ENCODE measurements around the gene DAPK1.

The DAPK1 gene

DNA sequence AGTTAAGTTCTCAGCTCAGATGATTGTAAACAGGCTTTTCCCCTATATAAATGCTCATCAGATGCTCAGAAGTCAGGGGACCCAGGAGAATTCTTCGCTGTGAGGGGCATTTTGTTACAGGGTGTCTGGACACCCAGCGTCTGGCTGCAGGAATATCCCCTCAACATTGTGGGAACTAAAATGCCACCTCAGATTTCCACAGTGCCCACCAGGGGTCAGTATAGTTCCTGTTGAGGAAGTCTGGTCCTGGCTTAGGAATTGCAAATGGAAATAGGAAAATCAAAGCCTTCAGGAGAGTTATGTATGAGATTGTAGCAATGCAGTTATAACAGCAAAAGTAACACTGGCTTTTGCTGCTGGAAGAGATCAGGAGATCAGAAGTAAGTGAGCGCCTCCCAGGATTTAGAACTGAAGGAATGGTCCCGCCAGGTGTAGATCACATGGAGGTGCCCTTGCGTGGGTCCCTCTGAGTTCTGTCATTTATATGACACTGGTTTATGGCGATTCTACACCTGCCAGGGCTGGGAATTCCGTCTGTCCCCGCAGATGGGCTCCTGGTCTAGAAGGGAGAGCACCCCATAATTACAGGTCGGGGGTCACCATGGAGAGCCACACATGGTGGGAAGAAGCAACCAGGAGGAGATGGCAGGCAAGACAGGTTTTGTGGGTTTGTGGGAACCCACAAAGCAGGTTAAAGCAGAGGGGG, 181.1 kb downstream of the DAPK1 start:
- Histone ChIP-seq H3K4me3 (ENCODE audit: low read length) (no peak overlapping the region), H3K36me3 (ENCODE audit: control insufficient read depth, low read depth, low read length) (peaks cover 15% of the 10 kb centered on the region), H3K4me1 (ENCODE audit: control insufficient read depth, low read depth, low read length) (no peaks in the 10 kb centered on the region), H3K27ac (ENCODE audit: low read length) (no peak overlapping the region), H3K27me3 (ENCODE audit: control insufficient read depth, insufficient read depth, low read length) (no peaks in the 10 kb centered on the region), H3K9me3 (ENCODE audit: control insufficient read depth, low read depth, low read length) (no peaks in the 10 kb centered on the region), H3K9ac (ENCODE audit: low read length) (no peak overlapping the region)

DNA sequence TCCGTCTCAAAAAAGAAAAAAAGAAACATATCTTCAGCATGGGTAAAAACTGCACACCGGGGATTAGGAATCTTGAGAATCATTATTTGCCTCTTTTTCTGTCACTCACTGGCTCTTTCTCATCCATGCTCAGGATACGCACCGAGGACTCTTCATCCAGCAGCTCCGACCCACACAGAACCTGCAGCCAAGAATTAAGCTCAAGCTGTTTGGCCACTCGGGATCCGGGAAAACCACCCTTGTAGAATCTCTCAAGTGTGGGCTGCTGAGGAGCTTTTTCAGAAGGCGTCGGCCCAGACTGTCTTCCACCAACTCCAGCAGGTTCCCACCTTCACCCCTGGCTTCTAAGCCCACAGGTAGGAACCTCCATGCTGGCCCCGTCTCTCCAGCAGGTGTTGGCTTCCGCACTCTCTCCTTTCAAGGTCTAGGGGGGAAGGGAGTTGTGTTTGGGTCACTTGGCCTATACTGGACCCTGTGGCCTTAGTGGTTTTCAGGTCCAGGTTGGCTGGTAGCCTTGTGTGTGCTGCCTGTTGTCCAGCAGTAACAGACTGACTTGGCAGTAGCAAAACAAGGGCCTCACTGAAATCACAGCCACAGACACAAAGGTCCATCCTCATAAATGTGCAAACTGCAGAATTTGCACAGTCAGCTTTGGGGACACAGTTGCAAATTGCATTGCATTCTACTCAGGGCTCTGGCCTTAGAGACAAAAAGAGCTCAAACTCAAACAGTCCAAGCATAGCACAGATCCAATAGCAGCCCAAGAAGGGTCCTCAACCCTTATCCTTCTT, 183.8 kb downstream of the DAPK1 start:
- Histone ChIP-seq H3K9me3 (ENCODE audit: control insufficient read depth, low read depth, low read length) (no peaks in the 10 kb centered on the region), H3K4me3 (ENCODE audit: low read length) (no peak overlapping the region), H3K27ac (ENCODE audit: low read length) (no peak overlapping the region), H3K27me3 (ENCODE audit: control insufficient read depth, insufficient read depth, low read length) (no peaks in the 10 kb centered on the region), H3K9ac (ENCODE audit: low read length) (no peak overlapping the region), H3K36me3 (ENCODE audit: control insufficient read depth, low read depth, low read length) (peaks cover 30% of the 10 kb centered on the region), H3K4me1 (ENCODE audit: control insufficient read depth, low read depth, low read length) (no peaks in the 10 kb centered on the region)

- no peak overlapping the region for H3K27ac ChIP-seq (ENCODE audit: low read length)
- H3K36me3 ChIP-seq (ENCODE audit: control insufficient read depth, low read depth, low read length), result peaks cover 36% of the 10 kb centered on the region
- H3K27me3 ChIP-seq (ENCODE audit: control insufficient read depth, insufficient read depth, low read length), result no peaks in the 10 kb centered on the region
- no peak overlapping the region for H3K9ac ChIP-seq (ENCODE audit: low read length)
- no peak overlapping the region for H3K4me3 ChIP-seq (ENCODE audit: low read length)
- no peaks in the 10 kb centered on the region for H3K9me3 ChIP-seq (ENCODE audit: control insufficient read depth, low read depth, low read length)
- no peaks in the 10 kb centered on the region for H3K4me1 ChIP-seq (ENCODE audit: control insufficient read depth, low read depth, low read length)
These were observed 184.4 kb downstream of the DAPK1 start for GRCh38 chr9:87682085-87682484.

DNA sequence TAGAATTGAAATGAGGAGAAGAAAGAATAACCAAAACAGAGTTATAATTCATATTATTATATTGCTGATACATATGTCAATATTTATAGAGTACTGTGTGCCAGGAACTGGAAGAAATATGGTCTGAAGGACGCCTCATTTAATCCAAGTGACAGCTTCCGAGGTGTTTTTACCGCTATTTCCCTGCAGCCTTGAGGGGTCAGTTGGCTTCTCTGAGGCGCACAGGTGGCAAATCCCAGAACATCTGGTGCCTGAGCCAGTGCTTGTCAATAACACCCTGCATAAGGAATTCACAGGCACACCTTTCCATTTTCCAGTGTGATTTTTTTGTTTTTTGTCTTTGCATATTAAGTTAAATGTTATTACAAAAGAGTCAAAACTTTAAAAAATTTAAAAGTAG, 185.0 kb downstream of the DAPK1 start:
- H3K9me3 ChIP-seq (ENCODE audit: control insufficient read depth, low read depth, low read length), result no peaks in the 10 kb centered on the region
- no peak overlapping the region for H3K27ac ChIP-seq (ENCODE audit: low read length)
- H3K4me3 ChIP-seq (ENCODE audit: low read length), result no peak overlapping the region
- no peaks in the 10 kb centered on the region for H3K4me1 ChIP-seq (ENCODE audit: control insufficient read depth, low read depth, low read length)
- peaks cover 36% of the 10 kb centered on the region for H3K36me3 ChIP-seq (ENCODE audit: control insufficient read depth, low read depth, low read length)
- no peak overlapping the region for H3K9ac ChIP-seq (ENCODE audit: low read length)
- H3K27me3 ChIP-seq (ENCODE audit: control insufficient read depth, insufficient read depth, low read length), result no peaks in the 10 kb centered on the region

- Histone ChIP-seq H3K4me1 (ENCODE audit: control insufficient read depth, low read depth, low read length) (no peaks in the 10 kb centered on the region), H3K9me3 (ENCODE audit: control insufficient read depth, low read depth, low read length) (no peaks in the 10 kb centered on the region), H3K27me3 (ENCODE audit: control insufficient read depth, insufficient read depth, low read length) (no peaks in the 10 kb centered on the region), H3K9ac (ENCODE audit: low read length) (no peak overlapping the region), H3K4me3 (ENCODE audit: low read length) (no peak overlapping the region), H3K36me3 (ENCODE audit: control insufficient read depth, low read depth, low read length) (peaks cover 36% of the 10 kb centered on the region), H3K27ac (ENCODE audit: low read length) (no peak overlapping the region)
These were observed 186.3 kb downstream of the DAPK1 start for GRCh38 chr9:87683751-87684626.

- Histone ChIP-seq H3K27me3 (ENCODE audit: control insufficient read depth, insufficient read depth, low read length) (no peaks in the 10 kb centered on the region), H3K9ac (ENCODE audit: low read length) (no peak overlapping the region), H3K4me3 (ENCODE audit: low read length) (no peak overlapping the region), H3K9me3 (ENCODE audit: control insufficient read depth, low read depth, low read length) (no peaks in the 10 kb centered on the region), H3K4me1 (ENCODE audit: control insufficient read depth, low read depth, low read length) (no peaks in the 10 kb centered on the region), H3K36me3 (ENCODE audit: control insufficient read depth, low read depth, low read length) (peaks cover 36% of the 10 kb centered on the region), H3K27ac (ENCODE audit: low read length) (no peak overlapping the region)
These were observed 187.1 kb downstream of the DAPK1 start for GRCh38 chr9:87684627-87685219.

- Histone ChIP-seq H3K9me3 (ENCODE audit: control insufficient read depth, low read depth, low read length) (no peaks in the 10 kb centered on the region), H3K9ac (ENCODE audit: low read length) (no peak overlapping the region), H3K36me3 (ENCODE audit: control insufficient read depth, low read depth, low read length) (peaks cover 36% of the 10 kb centered on the region), H3K27ac (ENCODE audit: low read length) (no peak overlapping the region), H3K27me3 (ENCODE audit: control insufficient read depth, insufficient read depth, low read length) (no peaks in the 10 kb centered on the region), H3K4me3 (ENCODE audit: low read length) (no peak overlapping the region), H3K4me1 (ENCODE audit: control insufficient read depth, low read depth, low read length) (no peaks in the 10 kb centered on the region)
These were observed 187.8 kb downstream of the DAPK1 start for GRCh38 chr9:87685441-87685840.

DNA sequence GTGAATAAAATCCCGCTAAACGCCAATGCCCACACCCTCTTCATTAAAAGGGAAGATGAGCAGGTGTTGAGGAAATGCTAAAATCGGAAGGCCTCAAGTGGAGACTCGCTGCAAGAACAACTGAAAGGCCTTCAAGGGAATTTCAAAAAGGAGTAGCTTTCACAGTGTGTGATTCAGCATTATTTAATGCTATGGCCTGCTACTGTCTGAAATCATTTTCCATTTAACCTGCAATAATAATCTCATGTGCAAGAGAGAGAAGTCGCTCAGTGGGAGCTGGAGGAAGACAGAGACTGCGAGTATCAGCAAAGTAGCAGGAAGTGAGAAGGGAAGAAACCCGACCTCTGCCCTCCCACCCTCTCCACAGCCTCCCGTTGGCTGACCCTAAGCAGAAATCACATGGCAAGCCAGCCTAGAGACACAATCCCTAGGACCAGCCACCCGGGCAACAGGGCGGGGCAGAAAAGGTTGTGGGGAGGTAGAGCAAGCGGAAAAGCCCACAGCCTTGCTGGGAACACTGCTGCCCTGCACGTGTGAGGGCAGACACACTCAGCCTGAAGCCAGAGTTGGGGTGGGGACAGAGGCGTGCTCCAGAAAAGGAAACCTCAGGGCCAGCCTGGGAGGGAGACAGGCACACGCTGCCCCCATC, 188.3 kb downstream of the DAPK1 start:
- Histone ChIP-seq H3K4me1 (ENCODE audit: control insufficient read depth, low read depth, low read length) (no peaks in the 10 kb centered on the region), H3K27ac (ENCODE audit: low read length) (no peak overlapping the region), H3K9me3 (ENCODE audit: control insufficient read depth, low read depth, low read length) (no peaks in the 10 kb centered on the region), H3K36me3 (ENCODE audit: control insufficient read depth, low read depth, low read length) (peaks cover 36% of the 10 kb centered on the region), H3K27me3 (ENCODE audit: control insufficient read depth, insufficient read depth, low read length) (no peaks in the 10 kb centered on the region), H3K4me3 (ENCODE audit: low read length) (no peak overlapping the region), H3K9ac (ENCODE audit: low read length) (no peak overlapping the region)

- no peak overlapping the region for H3K27ac ChIP-seq (ENCODE audit: low read length)
- no peaks in the 10 kb centered on the region for H3K27me3 ChIP-seq (ENCODE audit: control insufficient read depth, insufficient read depth, low read length)
- no peak overlapping the region for H3K4me3 ChIP-seq (ENCODE audit: low read length)
- H3K9me3 ChIP-seq (ENCODE audit: control insufficient read depth, low read depth, low read length), result no peaks in the 10 kb centered on the region
- H3K4me1 ChIP-seq (ENCODE audit: control insufficient read depth, low read depth, low read length), result no peaks in the 10 kb centered on the region
- H3K36me3 ChIP-seq (ENCODE audit: control insufficient read depth, low read depth, low read length), result peaks cover 32% of the 10 kb centered on the region
- no peak overlapping the region for H3K9ac ChIP-seq (ENCODE audit: low read length)
These were observed 188.9 kb downstream of the DAPK1 start for GRCh38 chr9:87686520-87687090.

- Histone ChIP-seq H3K9ac (ENCODE audit: low read length) (no peak overlapping the region), H3K4me3 (ENCODE audit: low read length) (no peak overlapping the region), H3K36me3 (ENCODE audit: control insufficient read depth, low read depth, low read length) (peaks cover 26% of the 10 kb centered on the region), H3K27ac (ENCODE audit: low read length) (no peak overlapping the region), H3K4me1 (ENCODE audit: control insufficient read depth, low read depth, low read length) (no peaks in the 10 kb centered on the region), H3K9me3 (ENCODE audit: control insufficient read depth, low read depth, low read length) (no peaks in the 10 kb centered on the region), H3K27me3 (ENCODE audit: control insufficient read depth, insufficient read depth, low read length) (no peaks in the 10 kb centered on the region)
These were observed 189.5 kb downstream of the DAPK1 start for GRCh38 chr9:87687207-87687606.
